Measurements from ENCODE around the gene SCIMP. TPM values are rescaled to one million over a fixed set of nuclear protein-coding genes. Genes with fewer than 3 reads are reported as not detected.
"Not testable (repeated sequence)": the region's sequence is repeated elsewhere in the genome, so short reads cannot be mapped to it uniquely, and the experiment has no call there.

Gene SCIMP
- total RNA-seq, 2 experiments from 2014 or later, result not detected

DNA sequence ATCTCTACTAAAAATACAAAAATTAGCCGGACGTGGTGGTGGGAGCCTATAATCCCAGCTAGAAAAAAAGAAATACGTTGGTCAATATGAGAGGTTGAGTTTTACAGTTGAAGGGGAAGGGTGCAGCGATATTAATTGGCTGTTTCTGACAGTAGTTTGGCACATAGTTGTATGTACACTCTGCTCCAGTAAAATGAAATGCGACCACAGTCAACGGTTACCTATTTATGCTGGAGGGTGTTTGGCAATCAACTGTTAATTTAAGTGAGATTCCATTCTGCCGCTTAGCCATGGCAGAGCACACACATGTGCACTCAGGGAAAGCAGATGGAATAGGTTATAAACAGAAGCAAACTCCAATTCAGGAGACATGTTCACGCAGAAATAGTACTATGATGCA lies 33.6 kb downstream of the SCIMP start:
- ChIA-PET CTCF (no interaction called here), POLR2A (no interaction called here)

DNA sequence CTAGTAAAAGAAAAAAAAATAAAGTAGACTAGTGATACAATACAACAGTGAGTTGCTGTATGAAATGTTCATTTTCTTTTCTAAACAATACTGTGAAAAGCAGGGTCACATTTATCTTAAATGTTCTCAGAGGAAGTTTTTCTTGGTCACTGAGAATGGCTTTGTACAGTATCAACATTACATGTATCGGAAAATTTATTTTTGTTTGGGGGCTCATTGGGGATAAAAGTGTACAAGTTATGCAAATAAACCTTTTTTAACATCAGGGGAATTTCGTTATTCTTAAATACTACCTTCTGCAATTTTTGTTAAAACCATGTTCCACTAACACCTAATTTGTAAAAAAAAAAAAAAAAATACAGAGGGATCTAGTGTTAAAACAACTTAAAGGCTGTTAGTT lies 34.3 kb downstream of the SCIMP start:
- Mint-ChIP-seq H3K27me3 (no peaks in the 10 kb centered on the region), H3K27ac (no peak overlapping the region), H3K9me3 (peaks cover 2% of the 10 kb centered on the region), H3K4me1 (peaks cover 7% of the 10 kb centered on the region), H3K4me3 (no peak overlapping the region), H3K36me3 (ENCODE audit: low read depth) (peaks cover 5% of the 10 kb centered on the region)
- no peak for DNase-seq
- ChIA-PET CTCF (no interaction called here), POLR2A (no interaction called here)

More for the DNA sequence above, 33.6 kb downstream of the SCIMP start:
- H3K4me3 Mint-ChIP-seq, result no peak overlapping the region
- no peaks in the 10 kb centered on the region for H3K27me3 Mint-ChIP-seq
- no peak overlapping the region for H3K27ac Mint-ChIP-seq
- H3K4me1 Mint-ChIP-seq, result peaks cover 7% of the 10 kb centered on the region
- DNase-seq, result no peak
- peaks cover 5% of the 10 kb centered on the region for H3K36me3 Mint-ChIP-seq (ENCODE audit: low read depth)
- H3K9me3 Mint-ChIP-seq, result peaks cover 2% of the 10 kb centered on the region

DNA sequence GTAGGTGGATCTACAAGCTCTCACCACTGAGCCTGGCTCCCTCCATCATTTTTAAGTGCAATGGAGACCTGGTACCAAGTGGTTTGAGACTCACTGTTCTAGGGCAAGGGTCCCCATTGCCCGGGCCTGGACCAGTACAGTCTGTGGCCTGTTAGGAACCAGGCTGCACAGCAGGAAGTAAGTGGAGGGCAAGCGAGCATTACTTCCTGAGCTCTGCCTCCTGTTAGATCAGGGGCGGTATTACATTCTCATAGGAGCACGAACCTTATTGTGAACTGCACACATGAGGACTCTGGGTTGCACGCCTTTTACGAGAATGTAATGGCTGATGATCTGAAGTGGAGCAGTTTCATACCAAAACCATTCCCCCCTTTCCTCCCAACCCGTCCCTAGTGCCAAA lies 36.2 kb downstream of the SCIMP start:
- DNase-seq, result no peak
- Mint-ChIP-seq H3K36me3 (ENCODE audit: low read depth) (no peaks in the 10 kb centered on the region), H3K27me3 (no peaks in the 10 kb centered on the region), H3K9me3 (peaks cover 2% of the 10 kb centered on the region), H3K4me1 (peaks cover 1% of the 10 kb centered on the region), H3K4me3 (no peak overlapping the region), H3K27ac (no peak overlapping the region)
- ChIA-PET POLR2A (interaction anchor here (0.7 to 1.0 kb wide), 2 partner anchors 83 to 208 kb away, joined by 3 read pairs; no protein-coding TSS in a partner anchor), CTCF (interaction anchor here (0.9 kb wide), 1 partner anchor 40 kb away, joined by 3 read pairs; no protein-coding TSS in a partner anchor)

DNA sequence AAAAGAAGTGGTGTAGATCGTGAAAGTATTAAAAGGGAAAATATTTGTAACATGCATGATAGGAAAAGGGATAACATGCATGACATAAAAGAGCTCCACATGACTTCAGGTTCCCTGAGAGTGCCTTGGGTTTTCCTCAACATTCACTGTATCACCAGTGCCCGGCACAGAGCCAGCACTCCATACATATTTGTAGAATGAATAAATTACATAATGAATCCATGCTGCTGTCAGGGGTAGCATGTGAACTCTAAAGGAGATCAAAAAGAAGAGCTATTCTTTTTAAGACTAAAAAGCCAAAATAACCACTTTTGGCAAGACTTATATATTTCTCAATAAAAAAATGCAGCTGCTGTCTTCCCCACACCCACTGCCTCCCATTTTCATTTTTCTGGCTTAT lies 40.3 kb downstream of the SCIMP start:
- no peak for DNase-seq
- H3K27me3 Mint-ChIP-seq, result no peaks in the 10 kb centered on the region
- ChIA-PET CTCF (interaction anchor here (0.8 kb wide), 1 partner anchor 81 kb away, joined by 3 read pairs; no protein-coding TSS in a partner anchor), POLR2A (interaction anchor here (0.6 to 0.7 kb wide), 2 partner anchors 26 to 48 kb away, joined by 3 read pairs; no protein-coding TSS in a partner anchor)
- H3K36me3 Mint-ChIP-seq (ENCODE audit: low read depth), result peaks cover 21% of the 10 kb centered on the region
- H3K9me3 Mint-ChIP-seq, result peaks cover 12% of the 10 kb centered on the region
- H3K4me3 Mint-ChIP-seq, result no peak overlapping the region
- no peak overlapping the region for H3K27ac Mint-ChIP-seq
- peaks cover 32% of the 10 kb centered on the region for H3K4me1 Mint-ChIP-seq

DNA sequence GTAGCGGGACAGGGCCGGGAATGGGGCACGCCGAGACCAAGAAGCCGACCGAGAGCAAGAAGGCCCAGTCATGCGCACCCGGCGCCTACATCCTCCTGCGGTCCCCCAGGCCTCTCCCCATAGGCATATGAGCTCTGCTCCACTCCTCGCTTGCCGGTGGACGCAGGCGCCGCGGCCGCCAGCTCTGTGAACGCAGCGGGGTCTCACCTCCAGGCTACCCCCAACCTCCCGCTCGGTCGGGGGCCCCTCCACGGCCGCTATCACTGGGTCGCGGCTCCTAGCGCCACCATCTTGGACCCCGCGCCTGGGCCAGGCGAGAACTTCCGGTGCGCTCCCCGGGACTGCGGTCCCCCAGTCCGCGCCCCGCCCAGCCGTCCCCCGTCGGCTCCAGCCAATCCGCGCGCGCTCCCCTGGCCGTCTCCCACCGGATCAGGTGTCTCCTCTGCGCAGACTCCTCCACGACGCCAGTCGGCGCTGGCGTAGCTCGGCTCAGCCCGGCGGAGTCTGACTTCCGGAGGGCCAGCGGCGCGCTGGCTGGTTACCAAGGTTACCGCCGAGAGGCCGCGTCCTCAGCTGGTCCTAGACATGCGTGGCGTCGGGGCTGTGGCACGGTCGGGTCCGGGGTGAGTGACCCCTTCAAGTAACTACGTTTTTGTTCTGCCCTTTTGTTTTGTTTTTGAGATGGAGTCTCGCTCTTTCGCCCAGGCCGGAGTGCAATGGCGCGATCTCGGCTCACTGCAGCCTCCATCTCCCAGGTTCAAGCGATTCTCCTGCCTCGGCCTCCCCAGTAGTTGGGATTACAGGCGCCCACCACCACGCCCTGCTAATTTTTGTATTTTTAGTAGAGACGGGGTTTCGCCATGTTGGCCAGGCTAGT lies 42.9 kb downstream of the SCIMP start, which contains the start of gene ZNF594:
Gene ZNF594, minus strand, starts transcription at position 328 of the 877 bp plus-strand sequence. CDS start 7,612 bp downstream, outside the sequence.
- Mint-ChIP-seq H3K27ac (peak within 1 kb of the TSS; percentile 87), H3K4me3 (peak within 1 kb of the TSS; percentile 93), H3K4me1 (peaks cover 33% of the 10 kb centered on the region), H3K9me3 (peaks cover 26% of the 10 kb centered on the region), H3K27me3 (no peaks in the 10 kb centered on the region), H3K36me3 (ENCODE audit: low read depth) (peaks cover 38% of the 10 kb centered on the region)
- ChIA-PET CTCF (interaction anchor here (0.6 to 2.0 kb wide), 11 partner anchors 9 to 295 kb away, joined by 3 to 7 read pairs (median 4); partner anchors contain the start of genes C1QBP, DERL2, MIS12 and ZFP3), POLR2A (interaction anchor here (0.5 to 2.6 kb wide), 12 partner anchors 10 to 276 kb away, joined by 3 to 14 read pairs (median 6); partner anchors contain the start of genes DHX33, NUP88, RABEP1 and RPAIN)
- peak; percentile 97 for DNase-seq

DNA sequence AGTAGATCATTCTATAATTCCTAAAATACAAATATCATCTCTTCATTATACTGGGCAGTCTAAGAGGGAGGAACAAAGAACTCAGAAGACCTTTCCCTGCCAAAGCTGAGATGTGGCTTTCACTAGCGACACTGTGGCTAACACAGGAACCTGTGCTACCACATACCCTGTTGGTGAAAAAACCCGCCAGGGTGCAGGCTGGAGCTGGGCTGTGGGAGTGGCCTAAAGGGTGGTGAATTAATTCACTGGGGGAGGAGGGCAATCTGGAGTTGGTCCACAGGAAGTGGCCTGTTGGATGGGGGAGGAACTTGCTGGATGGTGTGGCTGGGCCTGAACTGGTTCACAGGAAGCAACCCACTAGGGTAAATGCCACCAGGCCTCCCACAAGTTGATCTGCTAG lies 50.4 kb downstream of the SCIMP start:
- ChIA-PET POLR2A (interaction anchor here (1.5 kb wide), 1 partner anchor 73 kb away, joined by 3 read pairs; no protein-coding TSS in a partner anchor), CTCF (no interaction called here)
- Mint-ChIP-seq H3K4me3 (no peak overlapping the region), H3K9me3 (peaks cover 66% of the 10 kb centered on the region), H3K4me1 (peaks cover 2% of the 10 kb centered on the region), H3K27ac (no peak overlapping the region), H3K36me3 (ENCODE audit: low read depth) (peaks cover 82% of the 10 kb centered on the region), H3K27me3 (no peaks in the 10 kb centered on the region)
- DNase-seq, result peak; percentile 17

DNA sequence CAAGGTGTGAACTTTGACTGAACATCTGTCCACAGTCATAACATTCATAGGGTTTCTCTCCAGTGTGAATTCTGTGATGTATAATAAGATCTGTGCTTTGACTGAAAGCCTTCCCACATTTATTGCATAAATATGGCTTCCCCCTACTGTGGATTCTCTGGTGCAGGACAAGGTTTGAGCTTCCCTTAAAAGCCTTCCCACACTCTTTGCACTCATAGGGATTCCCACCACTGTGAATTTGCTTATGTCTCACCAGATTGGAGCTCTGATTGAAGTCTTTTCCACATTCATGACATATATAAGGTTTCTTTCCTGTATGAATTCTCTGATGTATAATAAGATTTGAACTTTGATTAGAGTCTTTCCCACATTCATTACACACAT lies 51.3 kb downstream of the SCIMP start:
- no peak overlapping the region for H3K27ac Mint-ChIP-seq
- no peak overlapping the region for H3K4me3 Mint-ChIP-seq
- no peaks in the 10 kb centered on the region for H3K27me3 Mint-ChIP-seq
- DNase-seq, result no peak
- H3K9me3 Mint-ChIP-seq, result peaks cover 68% of the 10 kb centered on the region
- H3K36me3 Mint-ChIP-seq (ENCODE audit: low read depth), result peaks cover 85% of the 10 kb centered on the region
- CTCF ChIA-PET, result interaction anchor here (2.0 kb wide), 1 partner anchor 8 kb away, joined by 7 read pairs; the partner anchor contains the start of gene ZNF594
- H3K4me1 Mint-ChIP-seq, result peaks cover 1% of the 10 kb centered on the region
- POLR2A ChIA-PET, result interaction anchor here (1.5 to 2.7 kb wide), 2 partner anchors 8 to 72 kb away, joined by 3 to 13 read pairs; partner anchors contain the start of gene ZNF594

DNA sequence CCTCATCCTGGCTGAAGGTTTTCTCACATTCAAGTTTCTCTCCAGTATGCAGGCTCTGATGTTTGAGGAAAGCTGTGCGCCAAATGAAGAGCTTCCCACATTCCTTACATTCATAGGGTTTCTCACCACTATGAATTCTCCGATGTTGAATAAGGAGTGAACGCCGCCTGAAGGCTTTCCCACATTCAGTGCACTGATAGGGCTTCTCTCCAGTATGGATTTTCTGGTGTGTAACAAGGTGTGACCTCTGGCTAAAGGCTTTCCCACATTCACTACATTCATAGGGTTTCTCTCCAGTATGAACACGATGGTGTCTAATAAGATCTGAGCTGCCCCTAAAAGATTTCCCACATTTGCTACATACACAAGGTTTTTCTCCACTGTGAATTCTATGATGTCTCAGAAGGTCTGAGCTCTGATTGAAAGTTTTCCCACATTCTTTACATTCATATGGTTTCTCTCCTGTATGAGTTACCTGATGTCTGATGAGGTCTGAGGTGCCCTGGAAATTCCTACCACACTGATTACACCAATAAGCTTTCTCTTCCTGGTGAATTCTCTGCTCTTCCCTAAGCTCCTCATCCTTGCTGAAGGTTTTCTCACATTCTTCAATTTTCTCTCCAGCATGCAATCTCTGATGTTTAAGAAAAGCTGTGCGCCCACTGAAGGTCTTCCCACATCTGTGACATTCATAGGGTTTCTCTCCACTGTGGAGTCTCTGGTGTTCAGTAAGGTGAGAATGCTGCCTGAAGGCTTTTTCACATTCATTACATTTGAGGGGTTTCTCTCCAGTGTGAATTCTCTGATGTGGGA lies 51.9 kb downstream of the SCIMP start:
- Mint-ChIP-seq H3K4me3 (no peak overlapping the region), H3K4me1 (no peaks in the 10 kb centered on the region), H3K27me3 (no peaks in the 10 kb centered on the region), H3K27ac (no peak overlapping the region), H3K9me3 (peaks cover 62% of the 10 kb centered on the region), H3K36me3 (ENCODE audit: low read depth) (peaks cover 79% of the 10 kb centered on the region)
- ChIA-PET POLR2A (interaction anchor here (2.7 kb wide), 1 partner anchor 9 kb away, joined by 13 read pairs; the partner anchor contains the start of gene ZNF594), CTCF (interaction anchor here (2.0 kb wide), 1 partner anchor 9 kb away, joined by 7 read pairs; the partner anchor contains the start of gene ZNF594)
- no peak for DNase-seq

DNA sequence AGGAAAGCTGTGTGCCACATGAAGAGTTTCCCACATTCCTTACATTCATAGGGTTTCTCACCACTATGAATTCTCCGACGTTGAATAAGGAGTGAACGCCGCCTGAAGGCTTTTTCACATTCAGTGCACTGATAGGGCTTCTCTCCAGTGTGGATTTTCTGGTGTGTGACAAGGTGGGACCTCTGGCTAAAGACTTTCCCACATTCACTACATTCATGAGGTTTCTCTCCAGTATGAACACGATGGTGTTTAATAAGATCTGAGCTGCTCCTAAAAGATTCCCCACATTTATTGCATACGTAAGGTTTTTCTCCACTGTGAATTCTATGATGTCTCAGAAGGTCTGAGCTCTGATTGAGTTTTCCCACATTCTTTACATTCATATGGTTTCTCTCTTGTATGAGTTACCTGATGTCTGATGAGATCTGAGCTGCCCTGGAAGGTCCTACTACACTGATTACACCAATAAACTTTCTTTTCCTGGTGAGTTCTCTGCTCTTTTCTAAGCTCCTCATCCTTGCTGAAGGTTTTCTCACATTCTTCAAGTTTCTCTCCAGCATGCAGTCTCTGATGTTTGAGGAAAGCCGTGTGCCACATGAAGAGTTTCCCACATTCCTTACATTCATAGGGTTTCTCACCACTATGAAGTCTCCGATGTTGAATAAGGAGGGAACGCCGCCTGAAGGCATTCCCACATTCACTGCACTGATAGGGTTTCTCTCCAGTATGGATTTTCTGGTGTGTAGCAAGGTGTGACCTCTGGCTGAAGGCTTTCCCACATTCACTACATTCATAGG lies 53.0 kb downstream of the SCIMP start:
- CTCF ChIA-PET, result interaction anchor here (2.0 kb wide), 1 partner anchor 10 kb away, joined by 7 read pairs; the partner anchor contains the start of gene ZNF594
- peaks cover 76% of the 10 kb centered on the region for H3K36me3 Mint-ChIP-seq (ENCODE audit: low read depth)
- peaks cover 55% of the 10 kb centered on the region for H3K9me3 Mint-ChIP-seq
- H3K27ac Mint-ChIP-seq, result no peak overlapping the region
- POLR2A ChIA-PET, result interaction anchor here (2.7 kb wide), 1 partner anchor 10 kb away, joined by 13 read pairs; the partner anchor contains the start of gene ZNF594
- H3K4me3 Mint-ChIP-seq, result no peak overlapping the region
- H3K4me1 Mint-ChIP-seq, result no peaks in the 10 kb centered on the region
- no peaks in the 10 kb centered on the region for H3K27me3 Mint-ChIP-seq
- DNase-seq, result no peak

DNA sequence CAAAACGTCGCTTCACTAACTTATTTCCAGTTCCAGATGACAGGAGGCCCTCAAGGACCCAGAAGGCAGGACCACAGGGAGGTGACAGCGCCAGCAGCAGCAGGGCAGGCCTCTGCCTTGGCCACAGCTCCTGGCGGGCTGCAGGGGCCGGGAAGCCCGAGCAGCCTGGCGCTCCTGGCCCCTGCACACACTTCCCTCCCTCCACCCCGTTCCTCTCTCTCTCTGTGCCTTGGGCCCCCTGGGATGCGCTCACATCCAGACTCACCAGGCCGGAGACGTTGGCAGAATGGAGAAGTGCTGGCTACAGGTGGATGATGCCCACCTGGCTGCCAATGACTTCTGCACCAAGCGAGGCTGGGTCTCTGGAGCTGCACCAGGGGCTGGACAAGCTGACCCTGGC lies 55.7 kb downstream of the SCIMP start:
- Mint-ChIP-seq H3K27me3 (no peaks in the 10 kb centered on the region), H3K9me3 (peaks cover 52% of the 10 kb centered on the region), H3K4me1 (no peaks in the 10 kb centered on the region), H3K36me3 (ENCODE audit: low read depth) (peaks cover 66% of the 10 kb centered on the region), H3K27ac (no peak overlapping the region), H3K4me3 (no peak overlapping the region)
- CTCF ChIA-PET, result no interaction called here
- DNase-seq, result no peak
- POLR2A ChIA-PET, result no interaction called here

DNA sequence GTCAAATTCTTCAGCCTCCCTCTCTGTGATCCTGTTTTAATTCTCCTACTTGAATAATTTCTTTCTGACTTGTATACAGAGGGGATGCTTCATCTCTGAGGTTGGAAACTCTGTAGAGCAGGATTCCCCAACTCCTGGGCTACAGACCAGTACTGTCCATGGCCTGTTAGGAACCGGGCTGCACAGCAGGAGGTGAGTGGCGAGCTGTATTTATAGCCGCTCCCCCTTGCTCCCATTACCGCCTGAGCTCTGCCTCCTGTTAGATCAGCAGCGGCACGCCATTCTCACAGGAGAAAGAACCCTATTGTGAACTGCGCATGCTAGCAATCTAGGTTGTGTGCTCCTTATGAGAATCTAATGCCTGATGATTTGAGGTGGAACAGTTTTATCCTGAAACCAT lies 59.6 kb downstream of the SCIMP start:
- H3K9me3 Mint-ChIP-seq, result peaks cover 34% of the 10 kb centered on the region
- H3K27me3 Mint-ChIP-seq, H3K4me3 Mint-ChIP-seq, H3K4me1 Mint-ChIP-seq, POLR2A ChIA-PET, H3K27ac Mint-ChIP-seq, DNase-seq: not testable (repeated sequence)
- H3K36me3 Mint-ChIP-seq (ENCODE audit: low read depth), result peaks cover 32% of the 10 kb centered on the region
- CTCF ChIA-PET, result interaction anchor here (0.6 kb wide), 1 partner anchor 58 kb away, joined by 3 read pairs; no protein-coding TSS in a partner anchor
